Left lung (tissue), 10 donors: ENCODE measurements around the gene POT1. TPM values are rescaled to one million over a fixed set of nuclear protein-coding genes. Genes with fewer than 3 reads are reported as not detected.

Source experiments
- ATAC-seq: fragments of 200-7000 bp; cut with Tn5 transposase; one replicate; pipeline ENCODE4 v1.9.1; 2020; ENCODE audit warnings: moderate library complexity
- DNase-seq, 4 donors: peaks; one replicate each; pipeline ENCODE4 v3.0.0-alpha.2; 2013 to 2020
- H3K27ac ChIP-seq, 2 donors: fragments of 200-600 bp; sonication (generic) in 1 of 2; one replicate each; pipeline versions ENCODE4 v1.5.0 to v1.8.0; 2020 to 2021
- H3K27me3 ChIP-seq, 2 donors: fragments of 200-600 bp; sonication (generic) in 1 of 2; one replicate each; pipeline versions ENCODE4 v1.5.0 to v1.8.0; 2020 to 2021
- H3K36me3 ChIP-seq, 2 donors: fragments of 200-600 bp; sonication (generic) in 1 of 2; one replicate each; pipeline versions ENCODE4 v1.5.0 to v1.8.0; 2020 to 2021
- H3K4me1 ChIP-seq, 2 donors: fragments of 200-600 bp; one replicate each; pipeline ENCODE4 v1.8.0; 2021
- H3K4me3 ChIP-seq, 2 donors: fragments of 200-600 bp; sonication (generic) in 1 of 2; one replicate each; pipeline versions ENCODE4 v1.5.0 to v1.8.0; 2020 to 2021; ENCODE audit warnings: mild to moderate bottlenecking in 1 of 2
- H3K9me3 ChIP-seq, 2 donors: fragments of 200-600 bp; sonication (generic) in 1 of 2; one replicate each; pipeline versions ENCODE4 v1.5.0 to v1.8.0; 2020 to 2021
- CTCF ChIP-seq, 2 donors: fragments of 200-600 bp; sonication (generic) in 1 of 2; IDR thresholded peaks; one replicate each; pipeline versions ENCODE4 v1.5.0 to v1.8.0; 2021; ENCODE audit warnings: antibody characterized with exemption in 2 of 2
- intact Hi-C, 2 donors: fragments of 100-400 bp; cut with DNase I; formaldehyde crosslinking; loops; one replicate each; pipeline versions ENCODE4 v1.11.2 to v1.14.2; 2022
- polyA plus RNA-seq, 6 donors: library from polyadenylated mRNA; unstranded; fragments of 120-200 nt; gene quantifications; one replicate each; pipeline ENCODE4 v1.2.1, GENCODE V29; 2013; ENCODE audit not compliant: insufficient read length in 6 of 6
- total RNA-seq, 2 donors: library from RNA; stranded (reverse); fragmentation: NEBNext Ultra II Directional; extraction: Animal tissue kit (Norgen Biotek cat#: 25700); gene quantifications; one replicate each; pipeline ENCODE4 v1.2.1, GENCODE V29; 2021
- donor health status: DM: no; HTN: yes; CAD: no.
- donor health status: DM: no; HTN: no; CAD: no.

POT1 gene
- total and polyA plus RNA-seq, 8 donors: 16.2 to 55.4 (median 39.6) TPM

GRCh38 chr7:124940306-124940705, 10.7 kb upstream of the POT1 start:
- TF ChIP-seq CTCF (IDR thresholded peaks at IDR 0.05): no peak
- no peaks in the 10 kb centered on the region for H3K9me3 ChIP-seq
- H3K4me3 ChIP-seq: no peak overlapping the region
- DNase-seq (no peak), ATAC-seq (no peak)
- no peaks in the 10 kb centered on the region for H3K36me3 ChIP-seq
- intact Hi-C loops: no loop called here
- H3K27me3 ChIP-seq: no peaks in the 10 kb centered on the region
- H3K27ac ChIP-seq: no peak overlapping the region
- H3K4me1 ChIP-seq: no peaks in the 10 kb centered on the region

- no peak overlapping the region for H3K27ac ChIP-seq
- H3K9me3 ChIP-seq: no peaks in the 10 kb centered on the region
- H3K4me1 ChIP-seq: no peaks in the 10 kb centered on the region
- ATAC-seq: no peak
- DNase-seq: no peak
- H3K36me3 ChIP-seq: no peaks in the 10 kb centered on the region
- no peak overlapping the region for H3K4me3 ChIP-seq
- no peaks in the 10 kb centered on the region for H3K27me3 ChIP-seq
- TF ChIP-seq CTCF (IDR thresholded peaks at IDR 0.05): no peak
- intact Hi-C loops: no loop called here
Observed at GRCh38 chr7:124938128-124938527, 8.5 kb upstream of the POT1 start.

GRCh38 chr7:124937076-124937475, 7.5 kb upstream of the POT1 start:
- H3K36me3 ChIP-seq: no peaks in the 10 kb centered on the region
- intact Hi-C loops: no loop called here
- no peak for TF ChIP-seq CTCF (IDR thresholded peaks at IDR 0.05)
- H3K27ac ChIP-seq: no peak overlapping the region
- DNase-seq: no peak
- no peaks in the 10 kb centered on the region for H3K27me3 ChIP-seq
- H3K9me3 ChIP-seq: no peaks in the 10 kb centered on the region
- no peak overlapping the region for H3K4me3 ChIP-seq
- no peak for ATAC-seq
- H3K4me1 ChIP-seq: no peaks in the 10 kb centered on the region

GRCh38 chr7:124934841-124935240, 5.2 kb upstream of the POT1 start:
- DNase-seq: no peak
- no peak for ATAC-seq
- intact Hi-C loops: no loop called here
- Histone ChIP-seq H3K9me3 (no peaks in the 10 kb centered on the region), H3K27me3 (no peaks in the 10 kb centered on the region), H3K27ac (no peak overlapping the region), H3K4me1 (no peaks in the 10 kb centered on the region), H3K36me3 (no peaks in the 10 kb centered on the region), H3K4me3 (no peak overlapping the region)
- no peak for TF ChIP-seq CTCF (IDR thresholded peaks at IDR 0.05)

GRCh38 chr7:124930655-124931597, 1.3 kb upstream of the POT1 start:
- no peak for TF ChIP-seq CTCF (IDR thresholded peaks at IDR 0.05)
- Histone ChIP-seq H3K27ac (no peak overlapping the region), H3K4me3 (no peak overlapping the region), H3K36me3 (no peaks in the 10 kb centered on the region), H3K9me3 (no peaks in the 10 kb centered on the region), H3K27me3 (no peaks in the 10 kb centered on the region), H3K4me1 (peaks cover 10 to 11% of the 10 kb centered on the region in 2 donors)
- intact Hi-C loops: no loop called here
- ATAC-seq (no peak), DNase-seq (peak in 1 of 4 donors; percentile 9)
